GM21528 (cell line): ENCODE results near the gene TNFSF18.
"Not testable (repeated sequence)": the region's sequence is repeated elsewhere in the genome, so short reads cannot be mapped to it uniquely, and the experiment has no call there.

Experiments
- ATAC-seq: cut with Tn5 transposase; IDR thresholded peaks from one replicate; pipeline ENCODE4 v1.9.1; 2021; ENCODE audit warnings: mild to moderate bottlenecking, moderate library complexity; ENCODE audit not compliant: unreplicated experiment, low FRiP score

The TNFSF18 gene

GRCh38 chr1:173050865-173051264, at the start of gene TNFSF18:
TNFSF18 (minus strand) TSS chr1:173050941; CDS start chr1:173050896, 45 bp downstream.
- no peak for ATAC-seq

- ATAC-seq, result no peak
These were observed 48.4 kb upstream of the TNFSF18 start for GRCh38 chr1:173099166-173099565.

- ATAC-seq, result no peak
These were observed 47.4 kb upstream of the TNFSF18 start for GRCh38 chr1:173098117-173098516.

- ATAC-seq, result no peak
These were observed 46.3 kb upstream of the TNFSF18 start for GRCh38 chr1:173097001-173097400.

- no peak for ATAC-seq
These were observed 44.9 kb upstream of the TNFSF18 start for GRCh38 chr1:173095632-173096031.

GRCh38 chr1:173094541-173094940, 43.8 kb upstream of the TNFSF18 start:
- no peak for ATAC-seq

GRCh38 chr1:173093691-173094445, 43.1 kb upstream of the TNFSF18 start:
- ATAC-seq, result no peak

GRCh38 chr1:173084292-173084691, 33.6 kb upstream of the TNFSF18 start:
- ATAC-seq, result no peak

- no peak for ATAC-seq
These were observed 32.2 kb upstream of the TNFSF18 start for GRCh38 chr1:173082913-173083312.

- not testable (repeated sequence) for ATAC-seq
These were observed 23.5 kb upstream of the TNFSF18 start for GRCh38 chr1:173074217-173074616.

GRCh38 chr1:173064011-173064410, 13.3 kb upstream of the TNFSF18 start:
- ATAC-seq, result no peak

- ATAC-seq, result no peak
These were observed 12.4 kb upstream of the TNFSF18 start for GRCh38 chr1:173063171-173063570.

GRCh38 chr1:173062150-173062938, 11.6 kb upstream of the TNFSF18 start:
- no peak for ATAC-seq

GRCh38 chr1:173058556-173058955, 7.8 kb upstream of the TNFSF18 start:
- ATAC-seq, result no peak

- no peak for ATAC-seq
These were observed 7.2 kb upstream of the TNFSF18 start for GRCh38 chr1:173057984-173058383.

GRCh38 chr1:173056365-173056764, 5.6 kb upstream of the TNFSF18 start:
- no peak for ATAC-seq

- ATAC-seq, result no peak
These were observed 2.0 kb upstream of the TNFSF18 start for GRCh38 chr1:173052681-173053196.

GRCh38 chr1:173049322-173049633, 1.5 kb downstream of the TNFSF18 start:
- no peak for ATAC-seq

- ATAC-seq, result no peak
These were observed 2.0 kb downstream of the TNFSF18 start for GRCh38 chr1:173048621-173049321.

- ATAC-seq, result no peak
These were observed 6.1 kb downstream of the TNFSF18 start for GRCh38 chr1:173044656-173045055.

- ATAC-seq, result no peak
These were observed 7.5 kb downstream of the TNFSF18 start for GRCh38 chr1:173043253-173043652.
